ENCODE data around the gene EID1. TPM values are rescaled to one million over a fixed set of nuclear protein-coding genes. Genes with fewer than 3 reads are reported as not detected.
"Not testable (repeated sequence)": the region's sequence is repeated elsewhere in the genome, so short reads cannot be mapped to it uniquely, and the experiment has no call there.

Gene EID1
- total RNA-seq, 2 donors from 2014 or later = 46.6 to 73.2 TPM

- Mint-ChIP-seq H3K4me3 (no peak overlapping the region), H3K9me3 (no peaks in the 10 kb centered on the region), H3K4me1 (ENCODE audit: low read depth in 2 of 2) (no peaks in the 10 kb centered on the region), H3K27me3 (peaks cover 10 to 20% of the 10 kb centered on the region in 2 donors), H3K36me3 (no peaks in the 10 kb centered on the region), H3K27ac (no peak overlapping the region)
- DNase-seq (ENCODE audit: low spot score) = no peak
- ATAC-seq = no peak
These were observed 27.3 kb downstream of the EID1 start for GRCh38 chr15:48905216-48905615.

DNA sequence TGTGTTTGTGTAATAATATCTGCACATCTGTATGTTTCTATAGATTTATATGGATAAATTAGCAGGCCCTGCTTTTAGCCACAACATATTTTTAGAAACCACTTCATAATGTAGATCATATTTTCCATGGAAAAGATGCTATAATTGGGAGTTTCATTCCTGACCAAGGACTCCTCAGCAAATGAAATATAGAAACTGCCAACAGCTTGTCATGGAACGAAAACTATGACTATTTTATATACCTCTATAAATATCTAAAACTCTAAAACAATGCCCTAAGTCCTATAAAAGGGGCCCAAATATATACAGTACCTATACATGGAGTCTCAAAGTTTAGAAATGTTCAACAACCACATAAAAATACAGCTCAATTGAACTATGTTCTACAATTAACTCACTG, 27.9 kb downstream of the EID1 start:
- H3K27me3 Mint-ChIP-seq = peaks cover 15 to 26% of the 10 kb centered on the region in 2 donors
- DNase-seq (ENCODE audit: low spot score) = no peak
- H3K4me1 Mint-ChIP-seq (ENCODE audit: low read depth in 2 of 2) = no peaks in the 10 kb centered on the region
- H3K9me3 Mint-ChIP-seq = no peaks in the 10 kb centered on the region
- peaks cover 4% of the 10 kb centered on the region for H3K36me3 Mint-ChIP-seq
- no peak for ATAC-seq
- no peak overlapping the region for H3K4me3 Mint-ChIP-seq
- no peak overlapping the region for H3K27ac Mint-ChIP-seq

DNA sequence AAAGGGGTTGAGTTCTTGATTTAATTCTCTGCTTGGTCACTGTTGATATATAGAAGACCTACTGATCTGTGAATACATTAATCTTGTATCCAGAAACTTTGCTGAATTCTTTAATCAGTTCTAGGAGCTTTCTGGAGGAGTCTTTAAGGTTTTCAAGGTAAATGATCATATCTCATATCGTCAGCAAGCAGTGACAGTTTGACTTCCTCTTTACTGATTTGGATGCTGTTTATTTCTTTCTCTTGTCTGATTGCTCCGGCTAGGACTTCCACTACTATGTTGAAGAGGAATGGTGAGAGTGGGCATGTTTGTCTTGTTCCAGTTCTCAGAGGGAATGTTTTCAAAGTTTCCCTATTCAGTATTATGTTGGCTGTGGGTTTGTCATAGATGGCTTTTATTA, 31.4 kb downstream of the EID1 start:
- not testable (repeated sequence) for DNase-seq (ENCODE audit: low spot score); H3K4me3 Mint-ChIP-seq; H3K27ac Mint-ChIP-seq; H3K4me1 Mint-ChIP-seq (ENCODE audit: low read depth in 2 of 2); ATAC-seq; H3K9me3 Mint-ChIP-seq; H3K36me3 Mint-ChIP-seq
- peaks cover 32 to 45% of the 10 kb centered on the region in 2 donors for H3K27me3 Mint-ChIP-seq

DNA sequence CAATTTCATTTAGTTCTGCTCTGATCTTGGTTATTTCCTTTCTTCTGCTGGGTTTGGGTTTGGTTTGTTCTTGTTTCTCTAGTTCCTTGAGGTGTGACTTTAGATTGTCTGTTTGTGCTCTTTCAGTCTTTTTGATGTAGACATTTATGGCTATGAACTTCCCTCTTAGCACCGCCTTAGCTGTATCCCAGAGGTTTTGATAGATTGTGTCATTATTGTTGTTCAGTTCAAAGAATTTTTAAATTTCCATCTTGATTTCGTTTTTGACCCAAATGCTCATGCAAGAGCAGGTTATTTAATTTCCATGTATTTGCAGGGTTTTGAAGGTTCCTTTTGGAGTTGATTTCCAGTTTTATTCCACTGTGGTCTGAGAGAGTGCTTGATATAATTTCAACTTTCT, 32.6 kb downstream of the EID1 start:
- not testable (repeated sequence) for H3K9me3 Mint-ChIP-seq; H3K4me1 Mint-ChIP-seq (ENCODE audit: low read depth in 2 of 2); H3K27ac Mint-ChIP-seq; ATAC-seq; DNase-seq (ENCODE audit: low spot score); H3K4me3 Mint-ChIP-seq; H3K36me3 Mint-ChIP-seq
- H3K27me3 Mint-ChIP-seq = peaks cover 32 to 49% of the 10 kb centered on the region in 2 donors

- Mint-ChIP-seq H3K9me3 (no peaks in the 10 kb centered on the region), H3K4me3 (no peak overlapping the region), H3K27me3 (peaks cover 41 to 64% of the 10 kb centered on the region in 2 donors), H3K36me3 (peaks cover 9% of the 10 kb centered on the region), H3K27ac (no peak overlapping the region), H3K4me1 (ENCODE audit: low read depth in 2 of 2) (no peaks in the 10 kb centered on the region)
- ATAC-seq = no peak
- no peak for DNase-seq (ENCODE audit: low spot score)
These were observed 35.2 kb downstream of the EID1 start for GRCh38 chr15:48913141-48913540.

DNA sequence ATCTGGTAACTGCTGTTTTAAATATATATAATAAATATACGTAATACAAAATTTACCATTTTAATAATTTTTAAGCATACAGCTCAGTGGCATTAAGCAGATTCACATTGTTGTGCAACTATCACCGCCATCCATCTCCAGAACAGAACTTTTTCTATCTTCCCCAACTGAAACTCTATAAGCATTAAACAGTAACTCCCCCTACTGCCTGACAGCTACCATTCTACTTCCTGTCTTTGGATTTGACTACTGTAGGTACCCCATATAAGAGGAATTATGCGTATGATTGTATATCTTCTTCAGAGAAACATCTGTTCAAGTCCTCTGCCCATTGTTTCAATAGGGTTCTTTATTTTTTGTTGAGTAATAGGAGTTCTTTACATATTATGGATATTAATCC, 36.8 kb downstream of the EID1 start:
- H3K36me3 Mint-ChIP-seq = peaks cover 14% of the 10 kb centered on the region
- DNase-seq (ENCODE audit: low spot score) (no peak), ATAC-seq (no peak)
- H3K27ac Mint-ChIP-seq = no peak overlapping the region
- H3K27me3 Mint-ChIP-seq = peaks cover 42 to 61% of the 10 kb centered on the region in 2 donors
- no peaks in the 10 kb centered on the region for H3K9me3 Mint-ChIP-seq
- H3K4me1 Mint-ChIP-seq (ENCODE audit: low read depth in 2 of 2) = no peaks in the 10 kb centered on the region
- no peak overlapping the region for H3K4me3 Mint-ChIP-seq

GRCh38 chr15:48915861-48916260, 37.9 kb downstream of the EID1 start:
- Mint-ChIP-seq H3K4me1 (ENCODE audit: low read depth in 2 of 2) (no peaks in the 10 kb centered on the region), H3K27me3 (peaks cover 36 to 56% of the 10 kb centered on the region in 2 donors)

DNA sequence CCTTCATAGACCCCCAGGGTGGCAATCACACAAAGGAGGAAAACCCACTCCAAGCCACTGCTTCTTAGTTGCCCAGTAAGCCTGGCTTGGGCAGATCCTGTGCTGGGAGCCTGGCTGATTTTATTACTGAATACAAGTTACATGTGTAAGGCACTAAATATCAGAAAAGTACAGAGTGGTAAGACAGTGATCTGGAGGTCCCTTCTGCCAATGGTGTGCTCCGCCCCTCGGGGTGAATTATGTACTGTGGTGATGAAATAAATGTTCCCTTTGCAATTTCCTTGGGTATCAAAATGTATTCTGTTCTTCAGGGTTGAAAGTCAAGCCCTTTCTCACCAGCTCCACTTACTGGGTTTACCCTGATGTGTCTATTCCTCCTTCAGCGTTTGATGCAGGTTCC, 38.8 kb downstream of the EID1 start:
- no peak for ATAC-seq
- Mint-ChIP-seq H3K4me3 (no peak overlapping the region), H3K27me3 (peaks cover 31 to 51% of the 10 kb centered on the region in 2 donors), H3K9me3 (no peaks in the 10 kb centered on the region), H3K36me3 (peaks cover 11% of the 10 kb centered on the region), H3K4me1 (ENCODE audit: low read depth in 2 of 2) (no peaks in the 10 kb centered on the region), H3K27ac (no peak overlapping the region)
- DNase-seq (ENCODE audit: low spot score) = no peak

More at GRCh38 chr15:48915861-48916260, 37.9 kb downstream of the EID1 start:
- H3K9me3 Mint-ChIP-seq = no peaks in the 10 kb centered on the region
- H3K36me3 Mint-ChIP-seq = peaks cover 11% of the 10 kb centered on the region
- no peak overlapping the region for H3K4me3 Mint-ChIP-seq
- ATAC-seq = no peak
- DNase-seq (ENCODE audit: low spot score) = no peak
- no peak overlapping the region for H3K27ac Mint-ChIP-seq

GRCh38 chr15:48922046-48922445, 44.1 kb downstream of the EID1 start:
- peaks cover 3 to 21% of the 10 kb centered on the region in 2 donors for H3K4me1 Mint-ChIP-seq (ENCODE audit: low read depth in 2 of 2)
- no peak overlapping the region for H3K27ac Mint-ChIP-seq
- H3K4me3 Mint-ChIP-seq = no peak overlapping the region
- H3K27me3 Mint-ChIP-seq = peaks cover 32 to 41% of the 10 kb centered on the region in 2 donors
- no peak for DNase-seq (ENCODE audit: low spot score)
- ATAC-seq = no peak
- peaks cover 5% of the 10 kb centered on the region for H3K36me3 Mint-ChIP-seq
- H3K9me3 Mint-ChIP-seq = no peaks in the 10 kb centered on the region

DNA sequence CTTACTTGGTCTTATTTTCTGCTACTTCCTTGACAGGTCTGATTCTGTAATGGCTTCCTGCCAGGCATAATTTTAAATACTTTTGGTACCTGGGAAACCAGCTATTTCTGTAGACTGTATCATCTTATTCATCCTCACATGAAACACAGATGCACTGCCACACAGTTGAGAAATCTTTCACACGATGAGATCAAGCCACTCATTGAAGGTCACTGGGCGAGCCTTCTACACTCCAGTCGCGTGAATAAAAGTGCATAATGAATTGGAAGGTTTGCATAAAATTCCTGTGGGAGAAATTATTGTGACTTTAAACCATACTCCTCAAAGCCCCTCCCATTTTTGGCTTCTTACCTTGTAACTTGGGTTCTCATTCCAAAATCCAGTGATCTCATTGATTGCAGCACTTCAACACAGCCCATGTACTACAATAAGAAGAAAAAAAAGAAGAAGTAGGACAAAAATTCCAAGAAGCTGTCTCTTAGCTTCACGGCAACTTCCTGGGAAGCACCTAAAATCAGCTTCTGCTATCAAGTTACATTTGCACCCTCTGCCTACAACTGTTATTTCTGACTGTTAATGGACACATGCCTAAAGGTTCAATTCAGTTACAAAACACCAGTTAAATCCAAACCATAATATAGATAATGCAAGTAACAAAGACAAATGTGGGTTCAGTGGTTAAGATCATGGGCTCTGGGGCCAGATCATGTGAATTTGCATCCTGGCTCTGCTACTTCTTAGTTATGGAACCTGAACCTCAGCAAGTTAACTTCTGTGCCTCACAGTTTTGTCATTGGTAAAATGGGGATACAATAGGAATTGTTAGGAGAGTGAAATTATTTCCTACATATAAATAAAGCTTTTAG, 46.8 kb downstream of the EID1 start:
- peaks cover under 1% of the 10 kb centered on the region for H3K36me3 Mint-ChIP-seq
- ATAC-seq (peak in 1 of 2 donors; percentile 55), DNase-seq (ENCODE audit: low spot score) (no peak)
- H3K4me1 Mint-ChIP-seq (ENCODE audit: low read depth in 2 of 2) = peaks cover 8 to 42% of the 10 kb centered on the region in 2 donors
- H3K27me3 Mint-ChIP-seq = peaks cover 27% of the 10 kb centered on the region in 2 donors
- peak overlapping the region; percentile 37 for H3K4me3 Mint-ChIP-seq
- H3K9me3 Mint-ChIP-seq = no peaks in the 10 kb centered on the region
- H3K27ac Mint-ChIP-seq = peak overlapping the region in 1 of 2 donors; percentile 54

DNA sequence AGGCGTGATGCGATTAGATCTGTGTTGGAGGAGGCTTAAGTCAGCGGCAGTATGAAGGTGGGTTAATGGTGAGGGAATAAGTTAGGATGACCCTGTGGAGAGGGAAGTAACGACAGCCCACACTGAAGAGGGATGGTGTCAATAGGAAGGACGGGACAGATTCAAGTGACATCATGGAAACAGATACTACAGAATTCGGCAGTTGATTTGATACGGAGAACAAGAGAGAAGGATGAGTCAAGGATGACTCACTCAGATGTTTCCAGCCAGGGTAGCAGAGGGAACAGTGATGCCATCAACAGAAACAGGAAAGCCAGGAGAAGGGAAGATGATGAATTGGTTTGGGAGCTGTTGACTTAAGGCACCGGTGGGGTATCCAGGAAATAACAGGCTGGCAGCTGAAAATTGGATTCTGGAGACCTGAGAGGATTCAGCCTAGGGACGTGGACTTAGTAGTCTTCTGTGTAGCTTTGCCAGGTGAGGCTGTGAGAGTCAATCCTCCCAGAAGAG, 47.8 kb downstream of the EID1 start:
- H3K27me3 Mint-ChIP-seq = peaks cover 21 to 26% of the 10 kb centered on the region in 2 donors
- H3K4me1 Mint-ChIP-seq (ENCODE audit: low read depth in 2 of 2) = peaks cover 8 to 44% of the 10 kb centered on the region in 2 donors
- ATAC-seq = peak in 1 of 2 donors; percentile 47
- DNase-seq (ENCODE audit: low spot score) = no peak
- peak overlapping the region in 1 of 2 donors; percentile 54 for H3K27ac Mint-ChIP-seq
- H3K9me3 Mint-ChIP-seq = no peaks in the 10 kb centered on the region
- peak overlapping the region; percentile 37 for H3K4me3 Mint-ChIP-seq
- H3K36me3 Mint-ChIP-seq = no peaks in the 10 kb centered on the region

DNA sequence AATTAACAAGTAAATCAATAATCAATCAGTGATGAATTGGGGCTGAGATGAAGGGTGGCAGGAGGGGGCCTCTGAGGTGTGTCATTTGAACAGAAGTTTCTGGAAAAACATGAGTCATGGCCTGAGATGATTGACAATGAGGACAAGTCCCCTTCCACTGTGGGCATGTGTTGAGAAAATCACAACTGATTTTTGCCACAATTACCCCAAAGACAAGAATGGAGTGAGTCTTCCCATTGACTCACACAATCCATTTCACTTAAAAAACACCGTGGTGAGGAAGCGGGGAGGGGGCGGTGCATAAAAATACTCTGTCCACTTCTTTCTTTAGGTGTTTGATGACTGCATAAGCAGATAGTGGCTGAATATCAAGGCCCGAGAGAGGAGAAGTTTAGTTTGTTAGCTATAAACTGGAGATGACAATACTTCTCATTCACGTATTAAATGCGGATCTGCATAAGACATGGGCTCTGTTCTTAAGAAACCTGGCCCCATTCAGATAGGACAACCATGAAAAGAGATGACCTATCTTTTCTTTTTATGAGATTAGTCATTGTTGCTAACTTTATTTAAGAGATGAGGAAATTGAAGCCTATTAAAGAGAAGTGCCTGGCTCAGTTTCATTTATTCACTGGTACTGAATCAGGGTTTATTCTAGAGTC, 51.1 kb downstream of the EID1 start:
- DNase-seq (ENCODE audit: low spot score) (no peak), ATAC-seq (peak; percentile 28 to 79)
- Mint-ChIP-seq H3K27me3 (peaks cover 15 to 29% of the 10 kb centered on the region in 2 donors), H3K4me3 (peak overlapping the region; percentile 43), H3K36me3 (no peaks in the 10 kb centered on the region), H3K27ac (peak overlapping the region in 1 of 2 donors; percentile 62), H3K4me1 (ENCODE audit: low read depth in 2 of 2) (peaks cover 8 to 47% of the 10 kb centered on the region in 2 donors), H3K9me3 (no peaks in the 10 kb centered on the region)

GRCh38 chr15:48929661-48930060, 51.7 kb downstream of the EID1 start:
- H3K9me3 Mint-ChIP-seq = no peaks in the 10 kb centered on the region
- H3K4me3 Mint-ChIP-seq = peak overlapping the region; percentile 43
- peaks cover 8 to 42% of the 10 kb centered on the region in 2 donors for H3K4me1 Mint-ChIP-seq (ENCODE audit: low read depth in 2 of 2)

More at GRCh38 chr15:48929661-48930060, 51.7 kb downstream of the EID1 start:
- H3K27me3 Mint-ChIP-seq = peaks cover 20 to 29% of the 10 kb centered on the region in 2 donors
- H3K36me3 Mint-ChIP-seq = no peaks in the 10 kb centered on the region
- peak overlapping the region in 1 of 2 donors; percentile 62 for H3K27ac Mint-ChIP-seq
- no peak for ATAC-seq
- no peak for DNase-seq (ENCODE audit: low spot score)

Data from natural killer cell treated with Interleukin-12 subunit alpha and Interleukin-12 subunit beta and Interleukin-15 and Interleukin-18, amount 100 ng/mL, for 72 hours (primary cell).